CD4-positive, alpha-beta T cell (primary cell): ENCODE results near the gene PLA2R1. TPM values are rescaled to one million over a fixed set of nuclear protein-coding genes. Genes with fewer than 3 reads are reported as not detected.
A peak's percentile ranks its signal among the peaks of the same experiment; 100 is the strongest.

Experiments used
- ATAC-seq: fragments of 200-7000 bp; cut with Tn5 transposase; one replicate; pipeline ENCODE4 v1.10.0; 2022; ENCODE audit warnings: mild to moderate bottlenecking; ENCODE audit not compliant: poor library complexity
- CTCF ChIA-PET: fragments of 350-600 bp; sonication (Branson Sonifier 250); formaldehyde crosslinking; loops from one replicate; lab custom pipeline; 2021; ENCODE audit warnings: antibody characterized with exemption, inconsistent platforms; lab: Charles Lee
- POLR2A ChIA-PET: fragments of 350-600 bp; sonication (Branson Sonifier 250); formaldehyde crosslinking; loops from one replicate; lab custom pipeline; 2021; ENCODE audit warnings: antibody characterized with exemption, inconsistent platforms; lab: Charles Lee
- DNase-seq, 14 experiments: peaks; one replicate each; pipeline ENCODE4 v3.0.0-alpha.2; 2013 to 2020; ENCODE audit warnings: mixed read lengths in 2 of 14
- H3K27ac ChIP-seq, 2 donors: one replicate each; pipeline versions ENCODE4 v1.5.1 to v1.7.0; 2013; ENCODE audit warnings: low read length in 2 of 2, low read depth in 1 of 2, mild to moderate bottlenecking in 1 of 2
- H3K27me3 ChIP-seq, 2 experiments: 1 replicate in 1 of 2; 2 replicates in 1 of 2; pipeline versions ENCODE4 v1.6.1 to v1.7.0; 2013; ENCODE audit warnings: low read length in 2 of 2, control low read depth in 1 of 2, mild to moderate bottlenecking in 1 of 2, moderate library complexity in 1 of 2; ENCODE audit not compliant: insufficient read depth in 2 of 2, control insufficient read depth in 1 of 2
- H3K36me3 ChIP-seq: one replicate; pipeline ENCODE4 v1.6.1; 2013; ENCODE audit warnings: low read length, control low read depth; ENCODE audit not compliant: insufficient read depth
- H3K4me1 ChIP-seq: one replicate; pipeline ENCODE4 v1.6.1; 2013; ENCODE audit warnings: low read length, control low read depth; ENCODE audit not compliant: insufficient read depth
- H3K4me3 ChIP-seq: one replicate; pipeline ENCODE4 v1.5.1; 2013; ENCODE audit warnings: mild to moderate bottlenecking, low read length, moderate library complexity
- H3K9me3 ChIP-seq, 2 experiments: 1 replicate in 1 of 2; 2 replicates in 1 of 2; pipeline versions ENCODE4 v1.6.1 to v1.7.0; 2013; ENCODE audit warnings: low read length in 2 of 2, mild to moderate bottlenecking in 2 of 2, control low read depth in 1 of 2, moderate library complexity in 1 of 2; ENCODE audit not compliant: control insufficient read depth in 1 of 2, insufficient read depth in 1 of 2
- H3K27ac Mint-ChIP-seq: one replicate; pipeline ENCODE4 v1.8.0; 2020; ENCODE audit warnings: mixed read lengths
- H3K27me3 Mint-ChIP-seq: one replicate; pipeline ENCODE4 v1.8.0; 2021; ENCODE audit warnings: mixed read lengths
- H3K36me3 Mint-ChIP-seq: one replicate; pipeline ENCODE4 v1.8.0; 2021; ENCODE audit warnings: low read depth, mixed read lengths
- H3K4me1 Mint-ChIP-seq: one replicate; pipeline ENCODE4 v1.8.0; 2021; ENCODE audit warnings: low read depth, mixed read lengths
- H3K4me3 Mint-ChIP-seq: one replicate; pipeline ENCODE4 v1.8.0; 2020; ENCODE audit warnings: mild to moderate bottlenecking, mixed read lengths
- H3K9me3 Mint-ChIP-seq: one replicate; pipeline ENCODE4 v1.8.0; 2020; ENCODE audit warnings: mixed read lengths
- intact Hi-C, 2 experiments: fragments of 100-400 bp; cut with DNase I in 1 of 2; cut with micrococcal nuclease in 1 of 2; formaldehyde crosslinking; loops; one replicate each; pipeline versions ENCODE4 v1.15.1 to v1.9.0; 2023 to 2025; cut with DNase I, micrococcal nuclease
- total RNA-seq, 174 experiments: library from RNA in 2 of 174; stranded (reverse) in 2 of 174; gene quantifications; one replicate each; pipeline ENCODE4 v1.2.3 and lab custom pipeline; 2021 to 2026
- TF ChIP-seq, protein P1 (sequence below): fragments of 200-600 bp; IDR thresholded peaks from one replicate; pipeline ENCODE4 v1.8.0; 2022; ENCODE audit warnings: antibody characterized with exemption, mild to moderate bottlenecking

The PLA2R1 gene
- total RNA-seq, 2 experiments from 2014 or later = not detected

DNA sequence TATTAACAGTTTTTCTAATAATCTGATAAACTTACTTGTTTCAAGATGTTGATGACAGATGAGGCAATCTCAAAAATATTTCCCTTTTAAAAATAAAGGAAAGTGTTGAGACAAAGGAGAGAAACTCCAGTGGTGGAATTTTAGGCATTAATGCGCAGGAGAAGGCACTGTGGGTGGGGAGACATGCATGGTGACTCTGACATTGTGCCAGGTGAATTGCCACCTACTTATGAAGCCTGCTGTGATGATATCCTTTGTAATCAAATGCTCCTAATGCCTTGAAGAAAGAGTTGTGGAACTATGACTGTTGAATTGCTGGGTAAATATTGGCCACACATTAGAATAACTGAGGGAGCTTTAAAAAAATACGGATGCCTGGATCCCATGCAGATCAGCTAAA is 101.4 kb downstream of the PLA2R1 start:
- CTCF ChIA-PET = no interaction called here
- DNase-seq (no peak), ATAC-seq (no peak)
- H3K36me3 ChIP-seq = no peaks in the 10 kb centered on the region
- no peak overlapping the region for H3K27ac ChIP-seq
- Mint-ChIP-seq H3K4me1 (no peaks in the 10 kb centered on the region), H3K9me3 (no peaks in the 10 kb centered on the region), H3K4me3 (no peak overlapping the region), H3K36me3 (no peaks in the 10 kb centered on the region), H3K27ac (no peak overlapping the region), H3K27me3 (no peaks in the 10 kb centered on the region)
- TF ChIP-seq, protein P1, sequence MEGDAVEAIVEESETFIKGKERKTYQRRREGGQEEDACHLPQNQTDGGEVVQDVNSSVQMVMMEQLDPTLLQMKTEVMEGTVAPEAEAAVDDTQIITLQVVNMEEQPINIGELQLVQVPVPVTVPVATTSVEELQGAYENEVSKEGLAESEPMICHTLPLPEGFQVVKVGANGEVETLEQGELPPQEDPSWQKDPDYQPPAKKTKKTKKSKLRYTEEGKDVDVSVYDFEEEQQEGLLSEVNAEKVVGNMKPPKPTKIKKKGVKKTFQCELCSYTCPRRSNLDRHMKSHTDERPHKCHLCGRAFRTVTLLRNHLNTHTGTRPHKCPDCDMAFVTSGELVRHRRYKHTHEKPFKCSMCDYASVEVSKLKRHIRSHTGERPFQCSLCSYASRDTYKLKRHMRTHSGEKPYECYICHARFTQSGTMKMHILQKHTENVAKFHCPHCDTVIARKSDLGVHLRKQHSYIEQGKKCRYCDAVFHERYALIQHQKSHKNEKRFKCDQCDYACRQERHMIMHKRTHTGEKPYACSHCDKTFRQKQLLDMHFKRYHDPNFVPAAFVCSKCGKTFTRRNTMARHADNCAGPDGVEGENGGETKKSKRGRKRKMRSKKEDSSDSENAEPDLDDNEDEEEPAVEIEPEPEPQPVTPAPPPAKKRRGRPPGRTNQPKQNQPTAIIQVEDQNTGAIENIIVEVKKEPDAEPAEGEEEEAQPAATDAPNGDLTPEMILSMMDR = no peak
- no peak overlapping the region for H3K4me3 ChIP-seq
- POLR2A ChIA-PET = no interaction called here
- H3K9me3 ChIP-seq = no peaks in the 10 kb centered on the region
- H3K27me3 ChIP-seq = peaks cover 0 to 8% of the 10 kb centered on the region in 2 experiments
- H3K4me1 ChIP-seq = no peaks in the 10 kb centered on the region
- intact Hi-C loops = no loop called here

DNA sequence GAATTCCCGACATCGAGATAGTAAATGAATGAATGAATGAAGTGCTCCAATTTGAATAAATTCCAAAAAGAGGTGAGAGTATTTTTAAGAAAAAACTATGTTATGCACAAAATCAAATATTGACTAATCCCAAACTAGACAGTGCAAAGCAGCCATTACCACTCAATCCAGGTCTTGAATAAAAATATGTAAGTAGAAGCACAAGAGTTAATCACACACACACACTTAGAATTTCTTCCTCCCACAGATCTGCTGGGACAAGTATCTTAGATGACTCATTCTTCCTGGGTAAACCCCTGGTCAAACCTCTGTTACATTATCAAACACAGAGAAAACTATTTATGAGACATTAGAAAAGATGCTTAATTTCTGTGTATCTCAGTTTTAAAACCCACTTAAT is 102.0 kb downstream of the PLA2R1 start:
- Mint-ChIP-seq H3K27me3 (no peaks in the 10 kb centered on the region), H3K27ac (no peak overlapping the region), H3K36me3 (no peaks in the 10 kb centered on the region), H3K9me3 (no peaks in the 10 kb centered on the region), H3K4me3 (no peak overlapping the region), H3K4me1 (no peaks in the 10 kb centered on the region)
- ATAC-seq (no peak), DNase-seq (peak in 2 of 14 experiments; percentile 15 to 28)
- TF ChIP-seq, protein P1 = no peak
- ChIA-PET CTCF (no interaction called here), POLR2A (no interaction called here)
- intact Hi-C loops = no loop called here
- peaks cover 0 to 8% of the 10 kb centered on the region in 2 experiments for H3K27me3 ChIP-seq
- no peaks in the 10 kb centered on the region for H3K9me3 ChIP-seq
- H3K27ac ChIP-seq = no peak overlapping the region
- no peak overlapping the region for H3K4me3 ChIP-seq
- no peaks in the 10 kb centered on the region for H3K4me1 ChIP-seq
- H3K36me3 ChIP-seq = no peaks in the 10 kb centered on the region

DNA sequence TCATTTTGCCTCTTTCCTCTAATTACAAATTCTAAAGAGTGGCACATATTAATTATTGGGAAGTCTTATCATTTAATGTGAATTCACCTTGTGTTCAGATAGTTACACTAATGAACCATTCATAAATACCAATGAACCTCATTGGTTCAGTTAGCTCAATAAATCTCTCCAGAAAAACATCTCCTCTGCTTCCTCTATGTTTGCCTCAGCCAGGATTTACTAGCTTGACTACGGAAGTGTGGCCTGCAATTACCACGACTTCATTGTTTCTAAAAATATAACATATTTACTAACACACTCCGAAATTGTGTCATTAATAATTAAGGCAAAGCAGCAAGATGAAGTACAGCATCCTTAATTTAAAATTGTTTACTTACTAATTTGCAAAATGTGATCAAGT is 103.3 kb downstream of the PLA2R1 start:
- Mint-ChIP-seq H3K27ac (no peak overlapping the region), H3K9me3 (no peaks in the 10 kb centered on the region), H3K4me3 (no peak overlapping the region), H3K27me3 (no peaks in the 10 kb centered on the region), H3K4me1 (no peaks in the 10 kb centered on the region), H3K36me3 (no peaks in the 10 kb centered on the region)
- DNase-seq (no peak), ATAC-seq (no peak)
- Histone ChIP-seq H3K27ac (no peak overlapping the region), H3K27me3 (peaks cover 0 to 8% of the 10 kb centered on the region in 2 experiments), H3K4me3 (no peak overlapping the region), H3K36me3 (no peaks in the 10 kb centered on the region), H3K9me3 (no peaks in the 10 kb centered on the region), H3K4me1 (no peaks in the 10 kb centered on the region)
- ChIA-PET POLR2A (no interaction called here), CTCF (interaction anchor here (1.0 to 1.6 kb wide), 2 partner anchors 9 to 25 kb away, joined by 3 read pairs; no protein-coding TSS in a partner anchor)
- intact Hi-C loops = no loop called here
- TF ChIP-seq, protein P1 = no peak
